HG02973 (cell line): ENCODE results near the gene IER3IP1.
"Not testable (repeated sequence)": the region's sequence is repeated elsewhere in the genome, so short reads cannot be mapped to it uniquely, and the experiment has no call there.

ENCODE experiments used
- ATAC-seq: cut with Tn5 transposase; IDR thresholded peaks from one replicate; pipeline ENCODE4 v1.9.1; 2021; ENCODE audit warnings: moderate library complexity; ENCODE audit not compliant: unreplicated experiment

The IER3IP1 gene

DNA sequence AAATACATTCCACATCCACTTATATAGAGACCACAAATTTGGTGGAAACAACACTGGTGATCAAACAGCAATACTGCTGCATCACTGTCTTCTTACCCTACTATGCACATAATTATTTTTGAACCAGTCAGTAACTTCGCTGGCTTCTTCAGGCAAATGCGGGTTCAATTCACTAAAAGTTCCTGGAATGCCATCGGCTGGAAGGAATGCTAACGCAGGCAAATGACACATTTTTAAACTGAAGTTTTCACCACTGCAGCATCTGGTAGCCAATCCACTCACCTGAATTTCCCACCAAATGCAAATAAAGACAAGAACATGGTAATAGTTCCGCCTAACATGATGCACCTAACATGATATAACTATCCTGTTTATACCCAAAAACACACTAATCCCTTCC lies 15.9 kb downstream of the IER3IP1 start:
- no peak for ATAC-seq

DNA sequence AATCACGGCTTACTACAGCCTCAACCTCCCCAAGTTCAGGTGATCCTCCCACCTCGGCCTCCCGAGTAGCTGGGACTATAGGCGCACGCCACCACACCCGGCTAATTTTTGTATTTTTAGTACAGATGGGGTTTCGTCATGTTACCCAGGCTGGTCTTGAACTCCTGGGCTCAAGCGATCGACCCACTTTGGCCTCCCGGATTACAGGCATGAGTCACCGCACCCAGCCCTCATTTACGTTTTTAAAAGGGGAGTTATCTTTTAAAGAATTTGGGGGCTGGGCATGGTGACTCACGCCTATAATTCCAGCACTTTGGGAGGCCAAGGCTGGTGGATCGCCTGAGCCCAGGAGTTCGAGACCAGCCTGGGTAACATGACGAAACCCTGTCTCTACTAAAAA lies 17.8 kb downstream of the IER3IP1 start:
- ATAC-seq: not testable (repeated sequence)

DNA sequence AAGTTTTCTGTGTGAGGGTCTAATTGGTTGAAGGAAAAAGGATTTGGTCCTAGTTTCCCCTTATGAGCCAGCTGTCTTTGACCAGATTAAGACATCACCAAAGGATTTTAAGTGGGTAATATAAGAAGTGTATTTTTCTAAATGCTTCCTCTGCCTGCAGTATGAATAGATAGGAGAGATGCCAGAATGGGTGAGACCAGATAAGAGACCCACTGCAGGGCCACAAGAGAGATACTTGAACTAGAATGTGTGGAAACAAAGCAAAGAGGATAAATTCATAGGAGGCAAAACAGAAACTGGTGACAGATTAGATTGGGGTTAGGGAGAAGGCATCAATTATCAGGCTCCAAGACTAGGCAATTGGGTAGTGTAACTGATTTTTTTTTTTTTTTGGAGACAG lies 24.7 kb downstream of the IER3IP1 start:
- ATAC-seq: no peak

DNA sequence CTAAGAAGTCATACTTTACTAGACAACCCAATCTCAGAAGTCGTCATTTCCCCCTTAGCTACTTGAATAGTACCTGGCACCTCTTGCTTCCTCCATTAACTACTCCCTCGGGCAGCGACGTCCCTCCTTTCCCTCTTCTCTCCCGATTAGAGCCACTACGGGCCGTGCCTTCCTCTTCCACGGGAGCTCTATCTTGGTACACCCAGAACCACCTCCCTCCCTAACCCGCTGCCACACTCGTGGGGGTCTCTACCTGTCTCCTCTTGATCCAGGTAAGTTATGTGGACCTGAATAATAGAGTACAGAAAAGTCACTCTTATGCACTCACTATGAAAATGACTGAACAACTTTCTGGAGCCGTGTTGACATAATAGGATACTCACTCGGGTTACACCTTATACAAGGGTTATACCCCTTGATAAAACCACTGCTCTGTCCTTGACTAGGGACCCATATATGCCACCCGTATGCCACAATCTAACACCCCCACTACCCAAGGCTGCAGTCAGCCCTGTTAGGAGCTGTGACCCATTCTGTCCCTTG lies 25.3 kb downstream of the IER3IP1 start:
- ATAC-seq: peak; percentile 2

DNA sequence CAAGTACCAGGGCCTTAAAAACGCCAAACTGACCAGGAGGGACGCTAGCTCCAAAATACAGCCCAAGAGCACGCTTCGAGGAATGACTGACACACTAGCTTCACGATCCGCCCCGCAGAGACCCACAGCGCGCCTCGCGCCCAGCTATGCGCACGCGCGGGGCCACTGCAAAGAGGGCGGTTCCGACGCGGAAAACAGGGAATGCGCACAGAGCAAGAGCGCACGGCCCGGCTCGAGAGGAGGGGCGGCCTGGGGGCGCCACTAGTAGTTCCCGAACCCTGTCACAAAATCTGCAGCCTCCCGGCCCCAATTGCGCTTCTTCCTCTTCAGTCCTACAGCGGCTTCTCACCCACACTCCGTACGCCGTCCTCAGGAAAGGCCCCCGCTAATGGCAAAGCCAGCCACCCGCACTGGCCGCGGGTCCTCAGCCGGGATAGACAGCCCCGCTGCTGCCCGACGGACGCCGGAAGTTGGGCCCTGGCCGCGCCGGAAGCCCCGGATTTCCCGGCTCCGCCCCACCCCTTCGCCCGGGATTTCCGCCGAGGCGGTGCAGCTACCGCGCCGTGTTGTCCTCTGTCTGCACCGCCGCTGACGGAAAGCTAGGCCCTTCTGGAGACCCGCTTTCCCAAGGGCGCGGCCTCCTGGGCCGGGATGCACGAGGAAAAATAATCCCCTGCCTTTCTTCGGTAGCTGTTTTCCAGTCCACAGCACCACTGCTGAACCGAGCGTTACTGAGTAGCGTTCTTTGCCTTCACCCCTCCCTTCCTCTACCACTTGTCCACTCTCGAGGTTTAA lies 25.9 kb downstream of the IER3IP1 start, which contains the start of gene HDHD2:
HDHD2 (minus strand) TSS at position 472 of the 795 bp plus-strand sequence. CDS start 14,061 bp downstream, outside the sequence.
- ATAC-seq: peak; percentile 79

DNA sequence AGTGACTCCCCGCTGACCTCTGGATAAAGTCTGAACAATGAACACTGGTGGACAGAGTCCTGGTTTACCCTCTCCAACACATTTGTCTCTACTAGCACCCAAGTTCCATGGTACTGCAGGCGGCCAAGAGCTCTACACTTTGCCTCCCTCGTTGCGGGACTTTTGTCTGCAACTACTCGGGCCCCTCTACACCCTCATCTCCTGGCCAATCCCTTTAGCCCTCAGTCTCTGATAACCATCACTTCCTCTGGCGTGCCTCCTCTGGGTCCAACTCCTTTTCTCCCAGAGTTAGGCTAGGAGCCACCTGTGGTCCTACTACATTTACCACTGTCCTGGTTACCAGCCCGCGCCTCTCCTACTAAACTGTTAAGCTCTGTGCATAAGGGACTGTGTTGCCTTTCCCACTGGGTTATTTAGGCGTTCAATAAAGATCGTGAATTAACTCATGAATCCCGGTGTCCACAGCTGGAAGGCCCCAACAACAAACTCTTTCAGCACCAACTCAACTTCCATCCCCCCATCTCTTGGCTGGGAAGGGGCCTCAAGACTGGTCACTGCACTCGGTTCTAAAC lies 26.6 kb downstream of the IER3IP1 start:
- ATAC-seq: no peak

DNA sequence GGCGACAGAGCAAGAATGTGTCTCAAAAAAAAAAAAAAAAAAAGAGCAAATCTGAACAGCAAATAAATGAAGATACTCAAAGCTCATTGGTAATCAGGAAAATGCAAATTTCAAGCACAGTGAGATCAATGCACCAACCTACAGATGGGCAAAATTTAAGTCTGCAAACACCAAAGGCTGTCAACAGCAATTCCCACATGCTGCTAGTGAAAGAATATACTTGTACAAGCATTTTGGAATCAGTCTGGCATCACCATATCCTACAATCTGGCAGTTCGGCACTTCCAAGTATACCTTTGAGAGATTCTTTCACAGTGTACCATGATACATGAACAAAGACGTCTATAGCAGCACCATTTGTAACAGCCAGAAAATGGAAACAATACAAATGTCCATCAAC lies 30.0 kb downstream of the IER3IP1 start:
- ATAC-seq: no peak

DNA sequence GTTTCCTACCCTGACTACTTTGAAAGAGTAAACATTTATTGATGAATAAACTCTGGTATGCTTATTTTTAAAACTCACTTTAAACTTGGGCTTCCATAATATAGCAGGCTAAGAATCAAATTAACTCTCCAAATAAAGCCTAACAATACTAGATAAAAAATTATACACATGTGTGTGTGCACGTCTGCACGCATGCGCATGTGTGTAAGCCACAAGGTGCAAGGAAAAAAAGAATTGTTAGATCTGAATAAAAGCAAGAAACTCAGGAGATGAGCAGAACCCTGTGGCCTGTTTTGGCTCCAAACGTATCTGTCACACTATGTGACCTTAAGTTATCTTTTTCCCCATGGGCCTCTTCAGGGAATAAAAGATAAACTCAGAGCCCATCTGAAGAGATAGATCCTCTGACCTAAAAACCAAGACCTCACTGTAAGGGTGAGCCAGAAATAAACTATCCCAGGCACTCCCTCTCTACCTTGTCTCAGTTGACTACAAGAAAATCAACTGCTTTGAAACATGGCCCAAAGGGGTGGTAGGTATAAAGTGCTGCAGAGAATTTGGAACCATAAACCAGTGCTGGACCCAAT lies 32.2 kb downstream of the IER3IP1 start:
- no peak for ATAC-seq

DNA sequence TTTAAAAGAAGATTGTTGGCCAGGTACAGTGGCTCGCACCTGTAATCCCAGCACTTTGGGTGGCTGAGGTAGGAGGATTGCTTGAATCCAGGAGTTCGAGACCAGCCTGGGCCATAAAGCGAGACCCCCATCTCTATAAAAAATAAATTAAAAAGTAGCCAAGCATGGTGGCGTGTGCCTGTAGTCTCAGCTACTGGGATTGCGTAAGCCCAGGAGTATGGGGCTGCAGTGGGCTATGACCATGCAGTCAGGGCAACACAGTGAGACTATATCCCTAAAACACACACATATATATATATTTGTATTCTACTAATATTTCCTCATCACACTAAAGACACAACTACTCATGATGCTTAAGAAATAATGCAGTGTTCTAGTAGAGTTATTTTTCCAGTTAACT lies 33.0 kb downstream of the IER3IP1 start:
- no peak for ATAC-seq

DNA sequence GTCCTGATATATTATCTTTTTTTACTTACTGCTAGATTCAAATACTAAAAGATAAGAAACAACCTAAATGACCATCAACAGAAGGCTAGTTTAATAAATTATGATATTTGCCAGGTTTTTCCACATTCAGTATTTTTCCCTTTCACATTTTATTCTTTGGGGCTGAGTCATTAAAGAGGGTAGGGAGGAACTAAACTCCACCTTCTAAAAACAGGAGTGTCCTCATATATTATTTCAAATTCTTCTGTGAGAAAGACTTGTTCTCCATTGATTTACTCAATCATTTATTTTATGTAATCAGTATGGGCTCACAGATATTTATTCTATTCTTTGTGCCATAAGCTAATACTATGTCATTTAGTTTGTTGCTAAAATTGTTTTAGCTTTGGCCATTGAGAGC lies 34.9 kb downstream of the IER3IP1 start:
- no peak for ATAC-seq

DNA sequence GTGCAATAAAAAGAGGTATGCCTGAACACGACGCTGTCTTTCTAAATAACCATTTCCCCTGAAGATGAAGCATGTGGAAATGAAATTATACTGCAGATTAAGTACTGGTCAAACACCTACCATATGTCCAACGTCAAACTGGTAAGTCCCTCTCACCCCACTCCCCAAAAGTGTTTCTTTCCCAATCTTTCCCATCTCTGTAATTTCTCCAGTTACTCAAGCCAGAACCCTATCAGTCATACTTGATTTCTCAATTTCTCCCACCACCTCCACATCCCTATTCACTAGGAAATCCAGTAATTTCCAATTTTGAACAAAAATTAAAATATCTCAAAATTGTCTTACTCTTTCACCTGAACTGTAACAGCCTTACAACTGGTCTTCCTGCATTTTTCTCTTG lies 55.0 kb downstream of the IER3IP1 start:
- no peak for ATAC-seq

DNA sequence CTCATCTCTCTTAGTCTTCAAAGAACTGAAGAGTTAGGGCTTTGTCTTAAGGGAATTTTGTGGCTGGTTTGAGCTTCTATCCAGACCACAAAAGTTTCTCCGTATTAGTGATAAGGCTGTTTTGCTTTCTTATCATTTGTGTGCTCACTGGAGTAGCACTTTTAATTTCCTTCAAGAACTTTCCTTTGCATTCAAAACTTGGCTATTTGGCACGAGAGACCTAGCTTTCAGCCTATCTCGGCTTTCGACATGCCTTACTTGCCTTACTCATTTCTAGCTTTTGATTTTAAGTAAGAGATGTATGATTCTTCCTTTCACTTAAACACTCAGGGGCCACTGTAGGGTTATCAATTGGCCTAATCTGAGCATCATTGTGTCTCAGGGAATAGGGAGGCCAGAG lies 55.7 kb downstream of the IER3IP1 start:
- peak; percentile 95 for ATAC-seq

DNA sequence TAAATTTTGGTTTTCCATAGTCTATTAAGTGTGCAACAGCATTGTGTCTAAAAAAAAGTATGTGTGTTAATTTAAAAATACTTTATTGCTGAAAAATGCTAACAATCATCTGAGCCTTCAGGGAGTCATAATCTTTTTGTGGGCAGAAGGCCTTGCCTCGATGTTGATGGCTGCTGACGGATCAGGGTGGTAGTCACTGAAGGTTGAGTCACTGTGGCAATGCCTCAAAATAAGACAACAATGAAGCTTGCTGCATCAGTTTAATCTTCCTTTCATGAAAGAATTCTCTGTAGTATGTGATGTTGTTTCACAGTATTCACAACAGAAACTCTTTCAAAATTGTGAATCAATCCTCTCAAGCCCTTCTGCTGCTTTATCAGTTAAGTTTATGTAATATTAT lies 57.2 kb downstream of the IER3IP1 start:
- ATAC-seq: no peak

DNA sequence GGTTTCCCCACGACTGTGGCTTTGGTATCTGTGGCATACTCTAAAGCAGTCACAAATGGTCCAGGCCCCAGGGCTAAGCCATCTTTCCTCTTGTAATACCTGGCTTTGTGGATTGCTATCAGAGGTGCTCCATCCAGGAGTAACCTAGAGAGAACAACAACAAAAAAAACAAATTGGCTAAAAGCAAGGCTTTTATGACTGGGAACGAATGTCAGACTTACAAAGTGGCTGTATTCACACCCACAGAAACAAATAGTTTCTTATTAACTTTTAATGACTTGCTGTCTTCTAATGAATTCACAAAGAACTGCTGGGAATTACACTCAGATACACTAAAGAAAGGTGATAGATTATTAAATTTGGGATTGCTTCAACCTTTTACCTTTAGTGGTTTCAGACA lies 61.0 kb downstream of the IER3IP1 start:
- ATAC-seq: no peak

DNA sequence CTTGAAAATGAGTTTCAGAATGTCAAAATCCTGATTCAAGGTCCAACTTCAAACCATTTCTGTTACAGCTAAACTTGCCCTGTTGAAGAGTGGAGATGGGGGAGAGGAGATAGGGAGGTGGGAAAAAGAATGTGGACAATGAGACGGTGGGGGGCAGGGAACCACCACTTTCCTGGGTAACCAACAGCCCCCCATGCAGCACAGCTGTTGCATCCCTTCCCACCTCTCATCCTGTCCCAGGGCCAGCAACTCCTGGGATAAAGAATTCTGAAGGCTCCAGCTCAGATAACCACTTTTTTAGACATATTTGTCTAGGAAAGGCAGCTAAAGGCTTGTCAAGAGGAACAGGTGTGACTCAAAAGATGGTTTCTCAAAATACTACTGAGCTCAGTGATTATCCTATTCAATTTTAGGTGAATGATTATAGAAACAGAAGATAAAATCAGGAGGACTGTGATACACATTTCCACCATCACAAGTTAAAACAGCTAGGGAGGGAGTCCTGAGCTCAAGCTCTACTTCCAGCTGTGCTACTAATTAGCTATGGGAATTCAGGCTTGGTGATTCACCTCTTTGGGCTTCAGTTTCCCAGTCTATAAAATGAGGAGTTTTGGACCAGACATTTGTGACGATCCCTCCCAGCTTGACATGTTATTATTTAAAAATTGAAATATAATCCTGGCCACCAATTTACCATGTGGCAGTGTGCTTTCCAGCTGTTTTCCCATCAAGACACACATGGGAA lies 62.2 kb downstream of the IER3IP1 start:
- no peak for ATAC-seq

DNA sequence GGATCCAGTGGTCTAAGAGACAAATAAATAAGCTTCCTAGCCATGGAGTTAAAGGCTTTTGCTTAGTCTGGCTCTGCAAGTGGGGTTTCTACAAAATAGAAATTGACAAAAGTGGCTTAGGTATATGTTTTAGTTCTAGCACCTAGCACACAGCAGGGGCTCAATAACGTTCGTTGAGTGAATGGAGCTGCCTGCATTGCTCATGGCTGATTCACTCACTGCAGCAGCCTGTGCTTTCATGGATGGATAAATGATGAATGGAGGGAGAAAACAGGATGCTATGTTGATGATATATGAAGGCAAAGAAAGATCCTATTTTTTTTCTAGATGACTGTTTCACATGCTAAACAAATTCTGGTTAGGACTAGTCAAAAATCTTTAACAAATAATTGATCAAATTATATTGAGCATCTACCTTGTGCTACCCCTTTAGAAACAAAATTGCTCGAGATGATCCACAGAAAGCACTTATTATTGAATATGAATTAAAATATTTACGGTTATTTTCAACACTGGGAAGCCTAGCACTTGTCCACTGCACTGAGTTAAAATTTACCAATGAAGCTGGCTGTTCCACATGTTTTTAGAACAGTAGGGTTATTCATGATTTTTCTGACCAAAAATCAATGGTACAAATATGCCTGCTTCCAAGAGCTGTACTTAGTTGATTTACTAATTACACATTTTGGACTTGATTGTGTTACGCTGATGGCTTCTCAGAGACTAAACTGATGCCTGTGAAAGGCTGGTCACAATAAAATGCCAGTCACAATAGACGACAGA lies 65.5 kb downstream of the IER3IP1 start:
- ATAC-seq: no peak

DNA sequence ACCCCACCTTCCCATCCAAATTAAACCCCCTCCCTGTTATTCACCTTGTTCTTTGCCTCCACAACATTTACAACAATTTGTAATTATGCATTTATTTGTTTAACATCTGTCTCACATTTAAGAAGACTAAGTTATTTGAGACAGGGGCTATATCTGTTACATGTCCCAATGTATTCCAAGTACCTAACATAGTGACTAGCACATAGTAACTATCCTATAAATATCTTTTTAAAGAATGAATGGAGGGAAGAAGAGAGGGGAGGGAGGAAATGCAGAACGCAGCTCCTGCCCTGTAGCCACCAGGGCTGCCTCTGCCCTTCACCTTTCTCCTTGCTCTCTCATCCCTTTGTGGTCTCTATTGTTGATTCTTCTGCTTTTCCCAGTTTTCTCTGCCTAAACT lies 66.4 kb downstream of the IER3IP1 start:
- ATAC-seq: no peak

DNA sequence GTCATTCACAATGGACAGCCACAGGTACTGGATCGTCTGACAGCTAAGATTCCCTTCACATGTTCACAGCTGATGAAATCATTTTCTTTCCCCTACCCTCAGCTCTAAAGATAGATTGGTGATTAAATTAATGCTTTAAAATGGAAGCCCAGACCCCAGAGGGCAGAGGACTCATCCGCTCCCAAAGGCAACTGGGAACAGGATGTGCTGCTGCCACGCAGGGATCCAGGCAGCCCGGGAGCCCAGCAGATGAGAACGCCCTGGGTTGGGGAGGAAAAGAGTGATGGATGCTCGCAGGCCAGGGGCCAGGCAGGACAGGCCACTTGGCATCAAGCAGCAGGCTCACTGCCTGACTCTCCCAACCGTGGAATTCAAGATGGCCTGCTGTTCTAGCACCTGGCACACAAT lies 67.2 kb downstream of the IER3IP1 start:
- ATAC-seq: no peak

DNA sequence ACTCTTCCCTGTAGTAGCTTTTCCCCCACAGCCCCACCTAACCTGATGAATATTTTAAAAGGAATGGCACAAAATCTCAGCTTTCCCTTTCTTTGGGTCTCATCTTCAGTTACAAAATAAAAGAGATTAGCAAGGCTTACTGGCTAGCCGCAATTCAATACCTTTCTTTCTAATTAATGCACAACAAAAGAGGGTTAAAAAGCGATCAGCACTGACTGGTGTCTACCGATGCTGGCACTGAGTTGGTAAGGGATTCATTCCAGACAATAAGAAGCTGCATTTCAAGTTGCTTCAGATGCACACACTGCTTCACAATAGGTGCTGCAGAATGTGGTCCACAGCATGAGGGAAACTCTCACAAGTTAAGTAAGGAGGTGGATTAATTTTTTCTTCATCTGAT lies 67.8 kb downstream of the IER3IP1 start:
- ATAC-seq: no peak
